HG02885 (cell line): Measurements from ENCODE around the gene PDE3B.
"Not testable (repeated sequence)": the region's sequence is repeated elsewhere in the genome, so short reads cannot be mapped to it uniquely, and the experiment has no call there.

ENCODE experiments used
- ATAC-seq: cut with Tn5 transposase; IDR thresholded peaks from one replicate; pipeline ENCODE4 v1.9.1; 2021; ENCODE audit warnings: mild to moderate bottlenecking; ENCODE audit not compliant: unreplicated experiment, poor library complexity

The PDE3B gene

GRCh38 chr11:14638561-14638960 is 5.0 kb upstream of the PDE3B start:
- no peak for ATAC-seq

- no peak for ATAC-seq
These were observed 1.8 kb upstream of the PDE3B start for GRCh38 chr11:14641801-14642200.

- ATAC-seq, result no peak
These were observed 1.2 kb upstream of the PDE3B start for GRCh38 chr11:14642453-14642852.

- no peak for ATAC-seq
These were observed 519 bp upstream of the PDE3B start for GRCh38 chr11:14642873-14643696.

GRCh38 chr11:14644226-14645014 is 816 bp downstream of the PDE3B start:
- peak; percentile 46 for ATAC-seq

- ATAC-seq, result no peak
These were observed 1.7 kb downstream of the PDE3B start for GRCh38 chr11:14645015-14645912.

GRCh38 chr11:14645985-14646900 is 2.6 kb downstream of the PDE3B start:
- ATAC-seq, result no peak

GRCh38 chr11:14650064-14650463 is 6.5 kb downstream of the PDE3B start:
- no peak for ATAC-seq

GRCh38 chr11:14653090-14653489 is 9.5 kb downstream of the PDE3B start:
- ATAC-seq, result no peak

GRCh38 chr11:14655435-14655834 is 11.8 kb downstream of the PDE3B start:
- no peak for ATAC-seq

- ATAC-seq, result no peak
These were observed 13.2 kb downstream of the PDE3B start for GRCh38 chr11:14656536-14657457.

GRCh38 chr11:14657841-14658240 is 14.2 kb downstream of the PDE3B start:
- ATAC-seq, result no peak

GRCh38 chr11:14664926-14665325 is 21.3 kb downstream of the PDE3B start:
- ATAC-seq, result not testable (repeated sequence)

GRCh38 chr11:14667329-14667728 is 23.7 kb downstream of the PDE3B start:
- not testable (repeated sequence) for ATAC-seq

- ATAC-seq, result no peak
These were observed 25.2 kb downstream of the PDE3B start for GRCh38 chr11:14668731-14669301.

GRCh38 chr11:14669499-14669898 is 25.9 kb downstream of the PDE3B start:
- no peak for ATAC-seq

GRCh38 chr11:14669958-14670357 is 26.4 kb downstream of the PDE3B start:
- no peak for ATAC-seq

- ATAC-seq, result no peak
These were observed 29.0 kb downstream of the PDE3B start for GRCh38 chr11:14672635-14673034.
